Measurements from ENCODE around the gene JAKMIP2. TPM values are rescaled to one million over a fixed set of nuclear protein-coding genes. Genes with fewer than 3 reads are reported as not detected.

The JAKMIP2 gene
- total RNA-seq, 3 donors from 2014 or later (not counting 1 experiment from before 2014, with no cell fraction given): 12.2 to 16.1 (median 14.9) TPM

- Histone ChIP-seq H3K9me3 (ENCODE audit: control insufficient read depth, insufficient read depth, low read length) (no peaks in the 10 kb centered on the region), H3K4me1 (ENCODE audit: control insufficient read depth, insufficient read depth, low read length) (no peaks in the 10 kb centered on the region), H3K27me3 (ENCODE audit: control insufficient read depth, insufficient read depth, low read length) (no peaks in the 10 kb centered on the region), H3K27ac (ENCODE audit: low read length) (no peak overlapping the region), H3K36me3 (ENCODE audit: control insufficient read depth, insufficient read depth, low read length) (no peaks in the 10 kb centered on the region), H3K4me3 (ENCODE audit: low read length) (no peak overlapping the region)
- Mint-ChIP-seq H3K9me3 (no peaks in the 10 kb centered on the region), H3K4me3 (no peak overlapping the region), H3K4me1 (peaks cover 0 to 5% of the 10 kb centered on the region in 2 donors), H3K27ac (no peak overlapping the region), H3K36me3 (no peaks in the 10 kb centered on the region), H3K27me3 (ENCODE audit: low read depth in 2 of 2) (peaks cover 8 to 12% of the 10 kb centered on the region in 2 donors)
- ATAC-seq (no peak), DNase-seq (no peak)
- no peak for TF ChIP-seq CTCF (IDR thresholded peaks at IDR 0.05)
- intact Hi-C loops (cut with micrococcal nuclease): no loop called here
- 81% methylated on average over 6 of the region's 6 CpGs for WGBS (ENCODE audit: insufficient coverage)
These were observed 14.2 kb upstream of the JAKMIP2 start for GRCh38 chr5:147796556-147797308.

GRCh38 chr5:147791181-147791580, 8.7 kb upstream of the JAKMIP2 start:
- peaks cover 7 to 9% of the 10 kb centered on the region in 2 donors for H3K27me3 Mint-ChIP-seq (ENCODE audit: low read depth in 2 of 2)
- no peaks in the 10 kb centered on the region for H3K4me1 Mint-ChIP-seq
- intact Hi-C loops (cut with micrococcal nuclease): no loop called here
- no peaks in the 10 kb centered on the region for H3K27me3 ChIP-seq (ENCODE audit: control insufficient read depth, insufficient read depth, low read length)
- no peaks in the 10 kb centered on the region for H3K9me3 ChIP-seq (ENCODE audit: control insufficient read depth, insufficient read depth, low read length)
- H3K9me3 Mint-ChIP-seq: no peaks in the 10 kb centered on the region
- WGBS (ENCODE audit: insufficient coverage): 95% methylated on average over 6 of the region's 6 CpGs
- no peaks in the 10 kb centered on the region for H3K36me3 ChIP-seq (ENCODE audit: control insufficient read depth, insufficient read depth, low read length)
- no peaks in the 10 kb centered on the region for H3K36me3 Mint-ChIP-seq
- no peak for TF ChIP-seq CTCF (IDR thresholded peaks at IDR 0.05)
- no peaks in the 10 kb centered on the region for H3K4me1 ChIP-seq (ENCODE audit: control insufficient read depth, insufficient read depth, low read length)
- no peak overlapping the region for H3K27ac Mint-ChIP-seq
- DNase-seq (no peak), ATAC-seq (no peak)
- H3K27ac ChIP-seq (ENCODE audit: low read length): no peak overlapping the region
- no peak overlapping the region for H3K4me3 ChIP-seq (ENCODE audit: low read length)
- no peak overlapping the region for H3K4me3 Mint-ChIP-seq

GRCh38 chr5:147789820-147790219, 7.3 kb upstream of the JAKMIP2 start:
- H3K27me3 ChIP-seq (ENCODE audit: control insufficient read depth, insufficient read depth, low read length): no peaks in the 10 kb centered on the region
- no peak for TF ChIP-seq CTCF (IDR thresholded peaks at IDR 0.05)
- no peak for DNase-seq
- H3K36me3 Mint-ChIP-seq: no peaks in the 10 kb centered on the region
- intact Hi-C loops (cut with micrococcal nuclease): no loop called here
- no peaks in the 10 kb centered on the region for H3K36me3 ChIP-seq (ENCODE audit: control insufficient read depth, insufficient read depth, low read length)
- no peaks in the 10 kb centered on the region for H3K27me3 Mint-ChIP-seq (ENCODE audit: low read depth in 2 of 2)
- no peak overlapping the region for H3K27ac ChIP-seq (ENCODE audit: low read length)
- no peaks in the 10 kb centered on the region for H3K4me1 ChIP-seq (ENCODE audit: control insufficient read depth, insufficient read depth, low read length)
- no peaks in the 10 kb centered on the region for H3K4me1 Mint-ChIP-seq
- no peak for ATAC-seq
- WGBS (ENCODE audit: insufficient coverage): 90% methylated on average over 2 of the region's 2 CpGs
- H3K9me3 ChIP-seq (ENCODE audit: control insufficient read depth, insufficient read depth, low read length): no peaks in the 10 kb centered on the region
- H3K4me3 ChIP-seq (ENCODE audit: low read length): no peak overlapping the region
- no peak overlapping the region for H3K4me3 Mint-ChIP-seq
- no peak overlapping the region for H3K27ac Mint-ChIP-seq
- H3K9me3 Mint-ChIP-seq: no peaks in the 10 kb centered on the region

GRCh38 chr5:147788023-147788422, 5.5 kb upstream of the JAKMIP2 start:
- intact Hi-C loops (cut with micrococcal nuclease): no loop called here
- Mint-ChIP-seq H3K9me3 (no peaks in the 10 kb centered on the region), H3K4me1 (no peaks in the 10 kb centered on the region), H3K27me3 (ENCODE audit: low read depth in 2 of 2) (no peaks in the 10 kb centered on the region), H3K27ac (no peak overlapping the region), H3K4me3 (no peak overlapping the region), H3K36me3 (no peaks in the 10 kb centered on the region)
- Histone ChIP-seq H3K4me1 (ENCODE audit: control insufficient read depth, insufficient read depth, low read length) (no peaks in the 10 kb centered on the region), H3K36me3 (ENCODE audit: control insufficient read depth, insufficient read depth, low read length) (no peaks in the 10 kb centered on the region), H3K27me3 (ENCODE audit: control insufficient read depth, insufficient read depth, low read length) (no peaks in the 10 kb centered on the region), H3K4me3 (ENCODE audit: low read length) (no peak overlapping the region), H3K27ac (ENCODE audit: low read length) (no peak overlapping the region), H3K9me3 (ENCODE audit: control insufficient read depth, insufficient read depth, low read length) (no peaks in the 10 kb centered on the region)
- DNase-seq (no peak), ATAC-seq (no peak)
- no peak for TF ChIP-seq CTCF (IDR thresholded peaks at IDR 0.05)
